ES-I3 (cell line): ENCODE measurements around the gene USH2A.
"Not testable (repeated sequence)": the region's sequence is repeated elsewhere in the genome, so short reads cannot be mapped to it uniquely, and the experiment has no call there.

Source experiments
- H3K36me3 ChIP-seq: 2 replicates; pipeline ENCODE4 v1.6.1; 2013; ENCODE audit warnings: mild to moderate bottlenecking, low read length, control low read depth, moderate library complexity; ENCODE audit not compliant: insufficient read depth
- H3K4me1 ChIP-seq: 2 replicates; pipeline ENCODE4 v1.6.1; 2013; ENCODE audit warnings: mild to moderate bottlenecking, control low read depth, low read length; ENCODE audit not compliant: insufficient read depth
- H3K9ac ChIP-seq: 2 replicates; pipeline ENCODE4 v1.6.1; 2013; ENCODE audit warnings: low read depth, mild to moderate bottlenecking, low read length, moderate library complexity
- H3K9me3 ChIP-seq: 2 replicates; pipeline ENCODE4 v1.6.1; 2013; ENCODE audit warnings: mild to moderate bottlenecking, low read length, moderate library complexity; ENCODE audit not compliant: control insufficient read depth, insufficient read depth

USH2A gene

DNA sequence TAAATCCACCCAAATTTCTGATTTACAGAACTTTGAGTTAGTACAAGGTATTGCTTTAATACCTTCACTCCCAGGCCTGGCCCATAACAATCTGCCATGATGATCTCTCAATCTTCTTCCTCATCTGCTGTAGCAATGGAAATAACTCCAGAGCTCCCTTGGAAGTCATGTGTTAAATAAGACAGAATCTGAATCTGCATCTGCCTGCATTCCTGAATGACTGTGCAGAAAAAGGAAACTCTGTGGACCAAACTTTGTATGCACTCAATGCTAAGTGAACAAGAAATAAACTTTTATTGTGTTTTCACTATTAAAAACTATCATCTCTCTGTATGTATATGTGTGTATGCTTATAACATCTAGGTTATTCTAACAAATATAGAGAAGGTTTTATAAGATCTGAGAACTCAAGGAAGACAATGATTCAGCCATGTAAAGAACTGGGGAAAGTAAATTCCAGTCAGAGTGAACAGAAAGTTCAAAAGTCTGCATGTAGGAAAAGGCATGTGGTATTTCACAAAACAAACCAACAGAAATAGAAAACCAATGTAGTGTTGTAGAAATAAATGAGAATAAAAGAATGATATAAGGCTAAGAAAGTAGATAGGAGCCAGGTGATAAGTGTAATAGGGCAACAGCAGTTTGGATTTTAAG is 390.2 kb downstream of the USH2A start:
- H3K4me1 ChIP-seq: no peaks in the 10 kb centered on the region
- H3K9ac ChIP-seq: no peak overlapping the region
- 0 out of 2 replicates have a peak, but pooled peaks cover 4% of the 10 kb centered on the region for H3K9me3 ChIP-seq
- H3K36me3 ChIP-seq: no peaks in the 10 kb centered on the region

DNA sequence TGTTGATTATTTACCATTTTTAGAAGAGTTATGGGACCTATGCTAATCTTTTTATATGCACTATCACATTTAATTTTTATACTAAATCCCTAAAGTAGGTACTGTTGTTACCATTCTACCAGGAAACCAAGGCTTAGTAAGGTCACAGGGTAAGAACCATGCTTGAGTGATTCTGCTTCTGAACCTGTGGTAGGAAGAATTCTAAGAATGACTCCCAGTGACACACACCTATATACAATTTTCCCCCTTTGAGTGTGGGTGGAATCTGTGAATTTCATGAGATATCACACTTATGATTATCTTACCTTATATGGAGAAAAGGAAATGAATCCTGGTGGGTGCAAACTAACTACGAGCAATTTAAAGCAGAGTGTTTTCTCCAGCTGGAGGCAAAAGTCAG is 391.0 kb downstream of the USH2A start:
- Histone ChIP-seq H3K9me3 (0 out of 2 replicates have a peak, but pooled peaks cover 4% of the 10 kb centered on the region), H3K36me3 (no peaks in the 10 kb centered on the region), H3K4me1 (no peaks in the 10 kb centered on the region), H3K9ac (no peak overlapping the region)

DNA sequence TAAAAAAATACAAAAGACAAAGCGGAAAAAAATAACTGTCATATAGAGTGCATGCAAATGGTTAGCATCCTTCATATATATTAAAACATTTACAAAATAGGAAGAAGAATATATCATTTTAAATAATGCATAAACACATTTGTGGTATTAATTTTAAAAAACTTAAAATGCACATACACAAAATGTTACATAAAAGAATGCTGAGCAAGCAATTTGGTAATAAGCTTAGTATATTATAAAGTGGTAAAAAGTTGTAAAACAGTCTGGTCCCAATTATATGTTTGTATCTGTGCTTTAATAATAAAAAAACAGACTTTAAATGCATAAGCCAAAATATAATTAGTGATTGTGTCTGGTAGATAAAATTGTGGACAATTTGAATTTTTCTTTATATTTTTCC is 394.6 kb downstream of the USH2A start:
- Histone ChIP-seq H3K9ac (no peak overlapping the region), H3K4me1 (no peaks in the 10 kb centered on the region), H3K9me3 (no peaks in the 10 kb centered on the region), H3K36me3 (no peaks in the 10 kb centered on the region)

DNA sequence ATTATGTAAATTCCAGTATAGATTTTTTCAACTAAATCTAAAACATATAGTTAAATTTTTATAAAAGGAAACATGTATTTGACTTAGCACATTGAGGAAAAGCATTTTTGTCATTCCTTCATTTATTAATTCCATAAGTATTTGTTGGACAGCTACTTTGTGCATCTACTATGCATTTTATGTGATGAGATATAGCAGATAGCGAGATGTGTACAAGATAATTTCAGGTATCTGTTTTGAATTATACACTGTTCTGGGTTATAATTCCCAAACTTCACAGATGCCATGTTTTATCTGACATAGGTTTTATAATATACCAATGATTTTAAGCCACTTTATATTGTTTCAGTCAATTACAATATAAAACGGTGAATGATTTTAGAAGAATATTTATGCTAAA is 398.7 kb downstream of the USH2A start:
- Histone ChIP-seq H3K4me1 (no peaks in the 10 kb centered on the region), H3K9ac (no peak overlapping the region), H3K36me3 (no peaks in the 10 kb centered on the region), H3K9me3 (no peaks in the 10 kb centered on the region)

DNA sequence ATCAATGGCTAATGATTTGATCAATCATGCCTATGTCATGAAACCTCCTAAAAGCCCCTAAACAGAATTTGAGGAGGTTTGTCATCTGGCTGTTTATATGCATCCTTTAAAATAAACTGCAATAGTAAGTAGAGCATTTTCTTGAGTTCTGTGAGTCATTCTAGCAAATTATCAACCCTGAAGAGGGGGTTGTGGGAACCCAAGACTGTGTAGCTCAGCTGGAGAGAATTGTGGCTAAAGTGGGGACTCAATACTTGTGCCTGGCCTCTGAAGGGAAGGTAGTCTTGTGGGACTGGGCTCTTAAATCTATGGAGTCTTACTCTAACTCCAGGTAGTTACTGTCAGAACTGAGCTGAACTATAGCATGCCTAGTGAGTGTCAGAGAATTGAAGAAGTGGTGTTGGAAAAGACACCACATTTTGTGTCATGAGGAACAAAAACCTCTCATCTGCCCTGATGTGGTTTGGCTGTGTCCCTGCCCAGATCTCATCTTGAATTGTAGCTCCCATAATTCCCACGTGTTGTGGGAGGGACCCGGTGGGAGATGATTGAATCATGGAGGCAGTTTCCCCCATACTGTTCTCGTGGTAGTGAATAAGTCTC is 402.4 kb downstream of the USH2A start:
- no peaks in the 10 kb centered on the region for H3K9me3 ChIP-seq
- H3K36me3 ChIP-seq: no peaks in the 10 kb centered on the region
- no peak overlapping the region for H3K9ac ChIP-seq
- H3K4me1 ChIP-seq: no peaks in the 10 kb centered on the region

DNA sequence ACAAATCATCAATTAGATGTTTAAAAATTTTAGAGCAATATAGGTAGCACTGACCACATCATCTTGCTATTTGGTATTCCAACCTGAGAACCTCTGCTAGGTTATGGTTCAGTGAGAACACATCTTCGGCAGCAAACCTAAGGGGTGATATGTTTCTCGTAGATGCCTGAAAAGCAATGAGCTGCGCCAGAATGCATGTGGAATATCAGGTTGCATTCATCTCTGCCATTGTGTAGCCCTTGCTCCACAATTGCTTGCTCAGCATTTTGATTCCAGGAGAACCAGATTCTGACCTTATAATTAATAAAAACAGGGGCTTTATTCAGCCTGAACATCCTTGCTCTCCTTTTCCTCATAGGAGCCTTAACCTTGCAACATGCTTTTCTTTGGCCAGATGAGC is 408.1 kb downstream of the USH2A start:
- H3K9me3 ChIP-seq: no peaks in the 10 kb centered on the region
- H3K36me3 ChIP-seq: no peaks in the 10 kb centered on the region
- no peak overlapping the region for H3K9ac ChIP-seq
- H3K4me1 ChIP-seq: peaks cover 15% of the 10 kb centered on the region; the same call in 1 of the 2 replicates

DNA sequence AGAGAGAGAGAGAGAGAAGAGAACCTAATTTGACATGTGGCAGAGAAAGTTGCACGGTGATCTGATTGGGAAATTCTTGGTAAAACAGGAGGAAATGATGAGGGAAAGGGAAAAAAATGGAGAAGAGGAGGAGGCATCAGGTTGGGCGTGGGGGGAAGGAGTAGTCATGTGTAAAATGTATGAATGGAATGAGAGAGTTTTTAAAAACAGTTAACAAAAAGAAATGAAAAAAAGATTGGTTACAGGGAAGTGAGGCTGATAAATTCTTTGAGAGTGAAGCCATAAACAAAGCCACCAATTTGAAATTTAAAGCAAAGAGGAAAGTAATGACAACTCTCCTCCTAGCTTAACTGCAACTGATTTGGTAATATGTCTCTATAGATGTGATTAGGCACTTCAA is 409.2 kb downstream of the USH2A start:
- no peaks in the 10 kb centered on the region for H3K9me3 ChIP-seq
- peaks cover 15% of the 10 kb centered on the region; the same call in 1 of the 2 replicates for H3K4me1 ChIP-seq
- no peaks in the 10 kb centered on the region for H3K36me3 ChIP-seq
- H3K9ac ChIP-seq: peak overlapping the region; percentile 27; the same call in 1 of the 2 replicates

DNA sequence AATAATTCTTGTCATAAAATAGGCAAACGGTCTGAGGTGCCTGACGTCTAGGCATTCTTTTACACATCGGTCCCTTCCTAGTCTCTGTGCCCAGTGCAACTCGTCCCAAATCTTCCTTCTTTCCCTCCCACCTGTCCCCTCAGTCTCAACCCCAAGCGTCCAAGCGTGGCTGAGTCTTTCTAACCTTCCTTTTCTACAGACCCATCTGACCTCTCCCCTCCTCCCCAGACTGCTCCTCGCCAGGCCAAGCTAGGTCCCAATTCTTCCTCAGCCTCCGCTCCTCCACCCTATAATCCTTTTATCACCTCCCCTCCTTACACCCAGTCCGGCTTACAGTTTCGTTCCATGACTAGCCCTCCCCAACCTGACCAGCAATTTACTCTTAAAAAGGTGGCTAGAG is 413.8 kb downstream of the USH2A start:
- not testable (repeated sequence) for H3K9me3 ChIP-seq, H3K4me1 ChIP-seq, H3K36me3 ChIP-seq
- H3K9ac ChIP-seq: peak overlapping the region; percentile 30; the same call in 1 of the 2 replicates

DNA sequence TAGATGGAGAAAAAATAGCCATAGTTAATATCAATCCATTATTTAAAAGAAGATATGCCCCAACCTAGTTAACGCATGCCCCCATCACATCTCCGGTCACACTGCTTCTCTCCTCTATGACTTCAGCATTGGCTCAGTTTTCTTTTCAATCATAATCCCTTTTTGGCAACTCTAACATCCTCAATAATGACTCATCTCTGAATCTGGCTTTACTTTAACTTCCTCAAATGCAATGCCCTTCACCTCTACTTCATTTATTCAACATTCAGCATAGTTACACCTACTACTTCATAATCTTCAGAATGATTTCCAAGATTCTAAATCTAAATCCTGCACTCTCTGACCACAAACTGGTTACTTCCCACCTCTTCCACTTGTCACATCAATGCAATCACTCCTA is 417.3 kb downstream of the USH2A start:
- Histone ChIP-seq H3K9me3 (no peaks in the 10 kb centered on the region; the same call in 1 of the 2 replicates), H3K4me1 (peaks cover 6% of the 10 kb centered on the region; the same call in 1 of the 2 replicates), H3K9ac (no peak overlapping the region), H3K36me3 (no peaks in the 10 kb centered on the region; the same call in 1 of the 2 replicates)

DNA sequence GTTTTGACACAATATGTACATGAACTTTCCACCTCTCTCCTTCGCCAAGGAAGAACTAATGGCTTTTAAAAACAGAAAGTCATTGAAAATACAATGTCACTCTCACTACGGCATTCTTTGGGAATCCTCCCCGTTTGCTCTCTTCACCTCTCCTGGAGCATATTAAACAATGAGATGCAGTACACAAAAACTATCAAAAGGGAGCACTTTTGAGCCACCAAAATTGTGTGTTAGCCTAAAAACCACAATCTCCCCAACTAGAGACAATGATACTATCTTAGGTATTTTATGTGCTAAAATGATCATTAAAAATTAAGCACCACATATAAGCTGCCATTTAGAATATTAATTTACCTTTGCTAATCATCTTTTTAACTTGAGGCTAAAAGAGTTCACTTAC is 430.6 kb downstream of the USH2A start:
- H3K36me3 ChIP-seq: no peaks in the 10 kb centered on the region
- H3K4me1 ChIP-seq: peaks cover 20% of the 10 kb centered on the region
- H3K9me3 ChIP-seq: no peaks in the 10 kb centered on the region
- H3K9ac ChIP-seq: no peak overlapping the region

DNA sequence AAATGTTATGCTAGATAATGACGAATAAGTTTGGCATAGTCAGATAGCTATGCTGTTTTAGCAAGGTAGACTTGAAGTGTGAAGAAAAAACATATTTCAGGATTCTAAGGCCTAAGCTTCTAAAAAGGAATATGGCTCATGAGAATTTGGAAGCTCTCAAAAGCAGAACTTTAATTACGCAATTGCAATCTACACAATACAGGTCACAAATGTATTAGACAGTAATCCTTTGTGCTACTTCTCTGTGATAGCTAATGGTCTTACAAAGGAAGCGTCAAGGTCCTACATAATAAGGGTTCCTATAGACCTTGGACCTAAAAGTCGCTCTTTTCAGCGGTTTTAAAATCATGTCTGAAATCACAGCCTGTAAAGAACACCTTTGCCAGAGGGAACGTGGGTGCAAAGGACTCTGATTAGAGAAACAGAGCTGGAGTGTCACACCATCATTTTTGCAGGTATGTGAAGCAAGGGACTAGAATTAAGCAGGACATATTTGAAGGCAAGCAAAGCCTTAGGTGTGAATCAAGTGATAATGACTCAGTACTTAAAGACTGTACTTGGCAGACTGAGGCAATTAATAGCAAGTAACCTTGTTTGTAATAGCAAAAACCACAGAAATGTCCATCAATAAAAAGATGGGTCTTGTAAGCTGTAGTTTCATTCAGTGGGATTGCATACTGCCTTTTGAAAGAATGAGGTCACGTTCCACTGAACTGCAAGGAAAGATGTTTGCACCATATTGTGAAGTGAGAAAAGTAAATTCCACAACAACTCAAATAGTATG is 436.0 kb downstream of the USH2A start:
- Histone ChIP-seq H3K9me3 (no peaks in the 10 kb centered on the region), H3K4me1 (peaks cover 4% of the 10 kb centered on the region; the same call in 1 of the 2 replicates), H3K9ac (no peak overlapping the region), H3K36me3 (no peaks in the 10 kb centered on the region)

DNA sequence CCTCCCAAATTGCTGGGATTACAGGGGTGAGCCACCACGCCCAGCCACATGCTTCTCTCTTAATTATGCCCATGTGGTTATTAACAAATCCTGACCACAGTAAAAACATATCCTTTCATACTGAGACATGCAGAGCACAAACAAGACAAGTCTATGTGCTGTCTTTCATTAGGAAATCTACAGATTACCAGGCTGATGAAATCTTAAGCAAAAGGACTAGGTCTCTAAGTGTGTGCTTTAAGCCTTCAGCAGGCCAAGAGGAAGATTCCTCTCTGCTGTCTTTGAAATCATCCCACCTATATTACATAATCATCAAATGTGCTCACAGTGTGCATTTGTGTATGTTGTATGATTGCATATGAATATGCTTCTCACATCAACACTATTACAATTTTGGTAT is 436.8 kb downstream of the USH2A start:
- Histone ChIP-seq H3K9ac (no peak overlapping the region), H3K36me3 (no peaks in the 10 kb centered on the region), H3K4me1 (no peaks in the 10 kb centered on the region), H3K9me3 (peaks cover 4% of the 10 kb centered on the region; the same call in 1 of the 2 replicates)

DNA sequence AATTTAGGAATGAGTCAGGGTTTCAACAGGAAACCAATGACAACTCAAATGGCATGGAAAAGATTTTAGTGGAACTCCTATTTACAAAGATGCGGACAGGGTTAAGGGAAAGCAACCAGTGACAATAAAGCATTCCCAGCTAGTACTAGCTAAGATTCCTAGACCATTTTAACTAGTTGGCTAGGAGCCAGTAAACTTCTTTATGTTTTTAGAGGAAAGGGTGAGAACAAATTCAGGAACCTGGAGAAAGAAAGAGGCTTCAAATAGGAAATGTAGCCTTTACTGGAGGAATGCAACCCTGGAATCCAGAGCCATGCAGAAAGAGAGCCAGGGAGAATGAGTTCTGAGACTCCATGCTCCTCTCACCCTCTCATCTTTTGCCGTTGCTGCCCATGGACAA is 439.6 kb downstream of the USH2A start:
- H3K9me3 ChIP-seq: peaks cover 4% of the 10 kb centered on the region; the same call in 1 of the 2 replicates
- H3K9ac ChIP-seq: no peak overlapping the region
- no peaks in the 10 kb centered on the region for H3K4me1 ChIP-seq
- no peaks in the 10 kb centered on the region for H3K36me3 ChIP-seq

DNA sequence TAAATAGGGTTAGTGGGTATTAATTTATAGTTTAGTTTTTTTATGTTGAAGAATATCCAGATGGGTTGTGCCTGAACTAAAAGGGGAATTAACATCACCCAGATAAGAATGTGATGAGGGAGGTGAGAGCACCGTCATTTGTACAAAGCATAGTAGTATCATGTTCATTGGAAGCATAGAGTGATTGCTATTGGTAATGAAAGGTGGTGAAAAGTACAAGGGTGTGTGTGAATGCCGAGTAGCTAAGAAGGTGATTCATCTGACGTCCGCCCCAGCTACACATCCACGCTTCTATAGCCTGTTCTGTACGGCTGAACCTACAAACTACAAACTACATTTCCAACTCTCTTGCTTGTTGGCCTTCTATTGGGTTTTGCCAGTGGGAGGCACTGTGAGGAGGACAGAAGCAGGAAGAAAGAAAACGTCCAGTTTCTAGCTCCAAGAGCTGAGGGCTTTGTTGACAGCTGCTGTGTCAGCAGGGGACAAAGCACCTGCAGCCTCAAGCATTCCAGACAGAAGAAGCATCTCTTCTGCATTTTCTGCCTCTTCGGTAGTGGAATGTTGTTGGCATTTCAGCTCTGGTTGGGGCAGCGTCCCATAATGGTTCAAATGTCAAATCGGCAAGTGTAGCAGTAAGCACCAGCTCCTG is 451.3 kb downstream of the USH2A start:
- H3K9me3 ChIP-seq: no peaks in the 10 kb centered on the region
- no peak overlapping the region for H3K9ac ChIP-seq
- 0 out of 2 replicates have a peak, but pooled peaks cover 15% of the 10 kb centered on the region for H3K4me1 ChIP-seq
- H3K36me3 ChIP-seq: no peaks in the 10 kb centered on the region
